ENCODE data around the gene VEGFD.

DNA sequence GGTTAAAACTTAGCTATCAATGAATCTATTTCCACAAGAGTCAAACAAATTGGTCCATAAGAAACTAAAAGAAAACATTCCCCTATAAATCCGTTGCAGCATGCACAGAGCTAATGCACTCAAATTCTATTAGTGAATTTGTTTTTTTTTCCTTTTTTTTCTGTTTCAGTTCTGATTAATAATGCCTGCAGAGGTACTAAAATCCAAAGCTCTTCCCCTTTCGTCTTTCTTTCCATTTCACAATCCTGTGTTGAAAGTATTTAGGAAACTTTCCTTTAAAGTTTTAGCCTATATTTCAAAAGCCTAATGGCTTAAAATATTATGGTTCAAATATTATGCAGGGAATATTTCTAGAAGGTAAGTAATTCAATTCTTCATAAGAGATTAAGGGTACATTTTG lies 45.9 kb upstream of the VEGFD start:
- TF ChIP-seq POLR2AphosphoS5 (IDR thresholded peaks at IDR 0.05) (no peak), POLR2A (IDR thresholded peaks at IDR 0.05) (no peak)
- TF ChIP-seq, protein P1, sequence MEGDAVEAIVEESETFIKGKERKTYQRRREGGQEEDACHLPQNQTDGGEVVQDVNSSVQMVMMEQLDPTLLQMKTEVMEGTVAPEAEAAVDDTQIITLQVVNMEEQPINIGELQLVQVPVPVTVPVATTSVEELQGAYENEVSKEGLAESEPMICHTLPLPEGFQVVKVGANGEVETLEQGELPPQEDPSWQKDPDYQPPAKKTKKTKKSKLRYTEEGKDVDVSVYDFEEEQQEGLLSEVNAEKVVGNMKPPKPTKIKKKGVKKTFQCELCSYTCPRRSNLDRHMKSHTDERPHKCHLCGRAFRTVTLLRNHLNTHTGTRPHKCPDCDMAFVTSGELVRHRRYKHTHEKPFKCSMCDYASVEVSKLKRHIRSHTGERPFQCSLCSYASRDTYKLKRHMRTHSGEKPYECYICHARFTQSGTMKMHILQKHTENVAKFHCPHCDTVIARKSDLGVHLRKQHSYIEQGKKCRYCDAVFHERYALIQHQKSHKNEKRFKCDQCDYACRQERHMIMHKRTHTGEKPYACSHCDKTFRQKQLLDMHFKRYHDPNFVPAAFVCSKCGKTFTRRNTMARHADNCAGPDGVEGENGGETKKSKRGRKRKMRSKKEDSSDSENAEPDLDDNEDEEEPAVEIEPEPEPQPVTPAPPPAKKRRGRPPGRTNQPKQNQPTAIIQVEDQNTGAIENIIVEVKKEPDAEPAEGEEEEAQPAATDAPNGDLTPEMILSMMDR (IDR thresholded peaks at IDR 0.05): no peak

Data from stomach (tissue), 4 donors.